ENCODE data around the gene TMEM43.

The TMEM43 gene

DNA sequence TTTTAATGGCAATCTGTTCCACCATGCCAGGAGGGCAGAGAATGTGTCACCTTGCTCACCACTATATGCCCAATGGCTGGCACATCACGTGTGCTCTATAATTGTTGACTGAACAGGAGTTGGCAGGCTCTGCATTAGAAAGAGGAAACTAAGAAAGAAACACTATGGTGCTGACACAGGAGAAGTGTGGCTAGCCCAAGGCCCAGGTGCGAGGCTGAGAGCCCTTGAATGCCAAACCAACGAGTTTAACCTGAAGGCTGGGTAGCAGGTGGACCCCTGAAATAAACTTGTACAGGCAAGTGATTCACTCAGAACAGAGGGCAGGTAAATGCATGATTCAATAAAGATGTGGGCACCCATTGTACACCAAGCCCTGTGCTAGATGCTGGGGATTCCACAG, 2.6 kb upstream of the TMEM43 start:
- no peak for ATAC-seq

DNA sequence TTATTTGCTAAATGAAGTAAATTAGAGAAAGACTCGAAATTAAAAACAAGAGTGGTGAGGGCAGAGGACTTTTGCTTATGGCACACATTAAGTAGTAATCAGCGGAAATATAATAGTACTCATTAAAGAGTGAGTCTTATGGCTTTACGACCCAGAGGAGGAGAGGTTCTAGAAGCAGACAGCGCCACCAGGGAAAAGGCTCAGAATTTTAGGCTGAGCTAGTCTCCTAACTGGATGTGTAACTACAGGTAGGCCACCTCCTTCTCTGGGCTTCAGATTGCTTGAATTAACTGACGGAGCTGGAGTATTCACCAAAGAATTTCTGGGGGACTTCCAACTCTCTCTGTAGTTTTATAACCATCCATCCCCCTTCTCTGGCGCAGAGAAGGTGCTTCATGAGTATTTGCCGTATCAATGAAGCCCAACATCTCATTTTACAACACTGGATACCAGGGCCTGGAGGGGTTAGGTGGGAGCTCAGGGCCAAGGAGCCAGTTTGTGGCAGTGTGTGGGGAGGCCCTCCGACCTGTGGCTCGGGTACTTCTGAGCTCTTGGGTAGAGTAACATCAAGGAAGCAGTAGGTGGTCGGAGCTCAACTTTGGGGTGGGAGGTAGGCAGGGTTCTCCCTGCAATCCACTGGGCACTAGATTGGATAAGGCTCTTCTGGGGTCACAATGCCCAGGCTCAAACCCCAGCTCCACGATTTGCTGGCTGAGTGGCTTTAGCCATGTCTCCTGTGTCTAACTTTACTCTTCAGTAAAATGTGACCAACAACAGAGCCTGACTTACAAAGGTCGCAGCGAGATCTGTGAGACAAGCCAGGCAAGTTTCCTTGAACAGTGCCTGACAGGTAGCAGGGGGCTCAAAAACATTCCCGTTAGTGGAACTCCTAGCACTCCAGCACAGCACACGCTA, 1.3 kb upstream of the TMEM43 start:
- ATAC-seq = no peak

DNA sequence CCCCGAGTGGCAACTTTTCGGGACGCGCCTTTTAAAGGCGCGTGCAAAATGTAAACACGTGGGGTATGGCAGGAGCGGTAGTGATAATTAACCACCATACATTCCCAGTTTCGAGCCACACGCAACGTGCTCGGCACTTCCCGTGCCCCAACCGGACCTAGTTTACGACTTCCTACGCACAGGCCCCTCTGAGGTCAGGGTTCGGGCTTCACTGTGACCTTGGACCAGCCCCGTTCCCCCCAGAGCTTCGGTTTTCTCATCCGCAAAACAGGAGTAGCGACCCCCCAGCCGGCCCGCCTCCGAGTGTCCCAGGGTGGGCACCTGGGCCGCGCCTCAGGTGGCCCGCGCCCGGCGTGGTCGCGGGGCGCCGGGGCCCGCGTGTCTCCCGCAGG, 633 bp upstream of the TMEM43 start:
- peak; percentile 30 to 33 for ATAC-seq

DNA sequence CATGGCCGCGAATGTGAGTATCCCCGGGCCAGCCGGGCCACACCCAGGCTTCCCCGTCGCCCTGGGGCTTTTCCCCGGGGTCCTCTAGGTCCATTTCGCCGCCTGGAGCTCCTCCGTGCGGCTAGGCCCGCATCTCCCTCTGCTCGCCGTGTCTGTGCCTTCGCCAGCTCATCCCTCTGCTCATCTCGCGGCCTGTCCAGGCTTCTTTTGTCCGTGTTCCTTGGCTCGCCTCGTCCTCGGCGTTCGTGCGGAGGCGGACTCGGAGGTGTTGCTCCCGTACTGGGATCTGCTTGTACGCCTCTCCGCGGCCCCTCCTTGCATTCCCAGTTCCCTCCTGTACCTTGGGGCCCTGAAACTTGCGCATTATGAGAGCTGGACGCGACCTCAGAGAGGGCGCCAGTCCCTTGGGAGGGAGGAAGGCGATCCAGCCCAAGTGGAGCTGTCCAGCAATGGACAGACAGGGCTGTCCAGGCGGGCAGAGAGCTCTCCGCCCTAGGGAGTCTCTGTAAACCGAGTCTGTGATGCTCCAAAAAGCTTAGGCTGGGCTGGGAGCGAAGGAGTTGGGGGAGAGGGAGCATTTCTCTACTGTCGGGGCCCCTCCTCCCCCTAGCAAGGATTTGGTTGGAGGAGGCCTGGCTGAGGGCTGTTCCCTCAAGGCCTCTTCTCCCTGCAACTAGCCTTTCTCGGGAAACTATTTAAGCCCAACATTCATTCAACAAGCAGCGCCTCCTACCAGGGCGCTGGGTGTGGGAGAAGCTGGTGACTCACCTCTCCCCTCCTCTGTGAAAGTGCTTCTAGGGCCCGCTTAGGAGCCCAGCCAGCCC, 553 bp downstream of the TMEM43 start:
- ATAC-seq = peak; percentile 39 to 50

DNA sequence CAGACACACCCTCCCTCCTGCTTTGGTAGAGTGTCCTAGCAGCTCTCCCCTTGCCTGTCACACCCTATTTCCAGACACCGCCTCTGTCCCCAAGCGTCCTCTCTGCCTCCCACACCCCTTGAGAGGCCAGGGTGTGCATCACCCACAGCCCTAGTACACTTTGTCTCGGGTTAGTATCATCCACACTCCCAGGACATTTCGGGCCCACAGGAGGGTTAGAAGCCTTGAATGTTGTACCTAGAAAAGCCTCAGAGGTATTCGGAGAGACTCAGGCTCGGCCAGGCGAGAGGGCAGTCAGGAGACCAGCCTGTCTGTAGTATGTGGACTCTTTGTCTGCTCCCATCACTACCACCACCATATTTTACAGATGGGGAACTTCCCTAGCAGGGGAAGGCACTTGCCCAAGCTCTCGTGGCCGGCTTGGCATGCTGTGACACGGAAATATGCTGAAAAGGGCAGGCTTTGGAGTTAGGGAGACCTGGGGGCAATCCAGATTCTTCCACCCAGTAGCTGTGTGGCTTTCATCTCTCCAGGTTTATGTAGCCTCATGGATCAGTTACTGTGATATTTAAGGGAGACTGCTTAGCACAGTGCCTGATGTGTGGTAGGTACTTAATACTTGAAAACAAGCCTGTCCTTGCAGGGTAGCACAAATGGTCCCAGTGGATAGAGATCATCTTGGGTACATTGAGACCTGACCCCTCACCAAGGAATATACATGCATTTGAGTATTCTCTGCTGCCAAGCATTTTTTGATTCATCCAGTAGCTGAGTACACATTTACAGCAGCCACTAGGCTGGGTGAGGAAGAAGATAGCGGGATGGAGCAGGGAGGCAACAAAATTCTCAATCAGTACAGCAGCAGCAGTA, 1.4 kb downstream of the TMEM43 start:
- ATAC-seq = no peak

DNA sequence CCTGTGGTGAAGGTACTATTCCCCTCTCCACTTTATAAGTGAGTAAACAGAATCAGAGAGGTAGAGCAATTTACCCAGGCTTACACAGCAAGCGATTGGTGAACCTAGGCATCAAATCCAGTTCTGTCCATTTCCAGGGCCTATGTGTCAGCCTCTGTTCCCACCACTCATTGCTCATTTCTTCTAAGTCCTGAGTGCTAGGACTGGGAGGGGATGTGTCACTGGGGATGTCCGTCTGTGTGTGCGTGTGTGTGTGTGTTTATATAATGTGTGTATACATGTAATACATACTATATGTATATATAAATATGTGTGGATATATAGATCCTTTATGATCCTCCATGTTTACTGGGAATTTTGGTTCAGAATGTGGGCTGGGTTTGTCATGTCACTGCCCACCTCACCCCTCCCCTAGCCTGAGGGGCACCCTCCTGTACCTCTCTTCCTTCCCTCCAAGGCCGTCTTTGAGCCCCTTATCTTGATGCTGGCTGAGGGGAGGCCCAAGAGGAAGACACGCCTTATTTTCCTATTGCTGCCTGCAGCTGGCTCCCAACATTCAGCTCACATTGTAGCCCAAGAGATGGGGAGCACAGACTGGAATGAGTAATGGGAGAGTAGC, 2.1 kb downstream of the TMEM43 start:
- ATAC-seq = no peak

DNA sequence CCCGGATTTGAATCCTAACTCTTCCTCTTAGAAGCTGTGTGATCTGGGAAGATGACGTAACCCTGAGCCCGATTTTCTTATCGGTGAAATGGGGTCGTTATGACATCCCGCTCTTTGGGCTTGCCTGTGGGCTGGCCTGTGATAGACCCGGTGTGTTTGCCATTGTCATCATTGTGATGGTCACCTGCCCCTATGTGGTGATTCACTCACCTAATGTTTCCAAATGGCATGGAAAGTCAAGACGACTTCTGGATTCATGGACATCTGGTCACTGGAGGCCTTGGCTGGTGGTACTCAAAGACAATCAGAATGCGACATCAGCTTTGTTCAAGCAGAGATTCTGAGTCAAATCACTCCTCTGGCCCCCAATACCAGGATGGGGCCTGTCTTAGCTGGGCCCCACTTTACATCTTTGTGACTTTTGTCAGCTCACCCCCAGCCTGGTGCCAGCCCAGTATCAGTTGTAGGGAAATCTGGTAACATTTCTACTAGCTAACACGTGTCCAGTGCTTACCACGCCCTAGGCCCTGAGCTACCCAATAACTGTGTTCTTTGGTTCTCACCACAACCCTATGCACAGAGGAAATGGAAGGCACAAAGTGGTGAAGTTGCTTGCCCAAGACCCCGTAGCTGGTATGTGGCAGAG, 2.8 kb downstream of the TMEM43 start:
- no peak for ATAC-seq

DNA sequence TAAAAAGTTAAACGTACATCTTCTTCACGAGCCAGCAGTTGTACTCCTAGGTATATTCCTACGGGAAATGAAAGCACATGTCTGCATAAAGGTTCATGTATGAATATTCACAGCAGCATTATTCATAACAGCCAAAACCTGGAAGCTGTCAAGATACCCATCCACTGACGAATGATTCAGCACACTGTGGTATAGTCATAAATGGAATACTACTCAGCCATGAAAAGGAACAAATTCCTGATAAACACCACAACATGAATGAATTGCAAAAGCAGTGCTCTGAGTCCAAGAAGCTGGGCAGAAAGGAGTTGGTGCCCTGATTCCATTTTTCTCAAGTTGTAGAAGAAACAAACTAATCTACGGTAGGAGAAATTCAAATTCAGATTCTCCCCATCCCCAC, 3.9 kb downstream of the TMEM43 start:
- ATAC-seq = no peak

DNA sequence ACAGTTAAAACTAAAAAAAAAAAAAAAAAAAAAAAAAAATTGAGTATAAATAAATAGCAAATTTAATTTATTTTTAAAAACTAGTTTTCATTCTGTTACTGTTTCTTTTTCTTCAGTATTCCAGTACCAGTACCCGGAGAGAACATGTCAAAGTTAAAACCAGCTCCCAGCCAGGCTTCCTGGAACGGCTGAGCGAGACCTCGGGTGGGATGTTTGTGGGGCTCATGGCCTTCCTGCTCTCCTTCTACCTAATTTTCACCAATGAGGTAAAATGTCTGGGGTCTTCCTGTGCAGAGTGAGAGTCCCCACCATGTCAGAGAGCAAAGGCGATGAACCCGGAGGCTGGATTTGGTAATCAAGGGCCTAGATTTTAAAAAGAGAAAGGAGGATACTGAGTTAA, 4.4 kb downstream of the TMEM43 start:
- no peak for ATAC-seq

DNA sequence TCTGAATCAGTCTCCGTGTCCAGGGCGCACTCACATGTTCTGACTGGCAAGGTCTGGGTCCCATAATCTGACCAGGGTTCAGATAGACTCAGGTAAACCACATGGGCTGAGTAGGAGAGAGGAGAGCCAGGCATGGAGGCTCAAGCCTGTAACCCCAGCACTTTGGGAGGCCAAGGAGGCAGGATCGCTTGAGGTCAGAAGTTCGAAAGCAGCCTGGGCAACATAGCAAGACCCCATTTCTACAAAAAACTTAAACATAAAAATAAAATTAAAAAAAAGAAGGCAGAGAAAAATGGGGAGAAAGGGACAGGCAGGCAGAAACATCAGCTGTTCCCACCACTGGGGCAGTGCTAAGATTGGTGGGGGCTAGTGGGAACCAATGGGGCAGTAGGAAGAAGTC, 5.4 kb downstream of the TMEM43 start:
- ATAC-seq = no peak

DNA sequence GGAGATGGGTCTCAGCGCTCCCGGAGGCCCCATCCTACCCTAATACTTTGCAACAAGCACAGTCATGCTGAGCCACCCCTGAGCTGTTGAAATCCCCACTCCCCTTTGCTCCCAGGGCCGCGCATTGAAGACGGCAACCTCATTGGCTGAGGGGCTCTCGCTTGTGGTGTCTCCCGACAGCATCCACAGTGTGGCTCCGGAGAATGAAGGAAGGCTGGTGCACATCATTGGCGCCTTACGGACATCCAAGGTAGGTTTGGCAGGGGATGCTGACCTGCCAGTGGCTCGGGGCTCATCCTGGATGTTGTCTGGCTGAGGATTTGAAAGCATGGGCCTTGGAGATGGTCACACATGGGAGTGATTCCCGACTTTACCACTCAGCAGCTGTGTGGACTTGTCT, 5.9 kb downstream of the TMEM43 start:
- no peak for ATAC-seq

DNA sequence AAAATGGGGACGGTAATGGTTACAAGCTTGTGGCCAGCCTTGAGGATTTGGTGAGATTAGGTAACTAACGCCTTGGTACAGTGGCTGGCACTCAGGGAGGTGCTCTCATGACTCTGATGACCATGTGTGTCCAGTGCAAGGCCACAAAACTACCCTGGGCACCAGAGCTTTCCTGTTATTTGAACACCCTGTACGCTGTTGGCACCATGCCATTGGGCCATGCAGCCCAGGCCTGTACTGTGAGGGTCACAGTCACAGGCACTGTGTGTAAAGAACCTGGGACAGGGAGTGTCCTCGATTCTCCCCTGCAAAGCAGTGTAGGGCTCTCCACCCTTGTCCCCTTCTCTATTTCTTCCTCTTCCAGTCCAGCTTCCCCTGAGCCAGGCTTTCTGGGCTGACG, 6.3 kb downstream of the TMEM43 start:
- ATAC-seq = no peak

DNA sequence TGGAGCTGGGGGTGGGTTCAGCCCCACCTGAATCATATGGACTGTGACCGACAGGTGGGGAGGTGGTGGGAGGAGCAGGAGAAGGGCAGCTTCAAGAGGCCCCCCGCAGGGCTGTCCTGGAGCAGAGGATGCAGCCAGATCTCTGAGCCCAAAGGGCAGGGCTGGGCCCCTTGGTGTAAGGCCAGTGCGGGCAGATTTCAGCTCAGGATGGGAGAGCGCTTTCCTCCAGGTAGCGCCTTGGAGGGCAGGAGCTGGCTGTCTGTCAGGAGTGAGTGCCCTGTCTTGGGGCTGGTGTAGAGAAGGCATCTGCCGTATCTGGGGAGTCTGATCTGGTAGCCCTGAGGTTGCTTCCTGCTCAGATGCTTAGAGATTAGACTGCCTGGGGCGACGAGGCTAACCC, 7.3 kb downstream of the TMEM43 start:
- ATAC-seq = no peak

DNA sequence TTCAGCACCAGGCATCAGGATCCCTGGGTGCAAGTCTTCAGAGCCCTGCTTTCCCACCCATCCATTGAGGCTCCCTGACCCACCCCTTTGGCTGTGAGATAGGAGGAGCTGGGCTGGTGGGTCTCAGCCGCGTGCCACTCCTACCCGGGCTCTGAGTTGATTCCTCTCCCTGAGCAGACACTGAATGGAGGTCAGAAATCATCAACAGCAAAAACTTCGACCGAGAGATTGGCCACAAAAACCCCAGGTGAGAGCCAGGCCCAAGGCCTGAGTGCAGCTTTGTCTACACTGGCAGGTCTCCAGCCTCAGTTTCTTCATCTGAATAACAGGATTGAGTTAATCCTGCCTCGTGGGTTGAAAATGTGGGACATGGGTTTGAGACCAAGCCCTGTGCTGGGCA, 7.8 kb downstream of the TMEM43 start:
- ATAC-seq = no peak

DNA sequence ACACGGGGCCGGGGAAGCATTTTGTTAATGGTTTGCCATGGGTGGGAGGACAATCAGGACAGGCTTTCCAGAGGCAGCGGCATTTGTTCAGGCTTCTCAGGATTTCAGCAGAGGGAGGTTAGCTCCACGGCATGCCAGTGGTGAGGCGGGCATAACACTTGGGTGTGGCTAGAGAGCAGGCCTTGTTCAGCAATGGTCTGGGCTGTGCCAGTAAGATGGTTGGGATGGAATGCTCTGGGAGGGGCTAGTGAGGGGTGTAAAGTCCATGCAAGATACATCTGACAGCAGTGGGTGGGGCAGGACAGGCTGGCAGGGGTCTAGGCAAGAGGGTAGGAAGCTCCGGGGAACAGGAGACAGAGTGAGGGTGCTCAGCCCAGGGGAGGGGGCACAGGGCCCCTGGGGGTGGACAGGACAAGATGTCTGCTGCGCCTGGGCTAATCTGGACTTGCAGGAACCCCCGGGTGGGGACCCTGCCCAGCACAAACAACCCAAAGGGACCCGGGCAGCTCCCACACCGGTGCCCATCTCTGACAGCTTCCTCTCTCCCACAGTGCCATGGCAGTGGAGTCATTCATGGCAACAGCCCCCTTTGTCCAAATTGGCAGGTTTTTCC, 8.4 kb downstream of the TMEM43 start:
- no peak for ATAC-seq

DNA sequence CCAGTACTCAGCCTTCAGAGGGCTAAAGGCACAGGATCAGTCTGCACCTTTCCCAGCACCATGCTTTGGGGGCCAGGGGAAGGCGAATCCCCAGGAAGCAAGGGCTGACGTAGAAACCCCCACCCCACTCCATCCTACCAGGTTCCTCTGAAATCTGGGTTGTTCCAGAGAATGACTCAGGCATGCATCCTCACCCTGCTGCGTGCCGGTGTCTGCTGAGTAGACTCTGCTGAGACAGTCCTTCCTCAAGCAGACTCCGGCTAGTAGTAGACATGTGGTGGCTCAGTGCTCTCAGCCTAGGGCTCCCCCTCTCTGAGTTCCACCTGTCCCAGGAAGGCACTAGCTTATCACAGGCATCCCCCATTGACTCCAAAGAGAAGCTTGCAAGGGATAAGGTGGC, 9.0 kb downstream of the TMEM43 start:
- no peak for ATAC-seq

DNA sequence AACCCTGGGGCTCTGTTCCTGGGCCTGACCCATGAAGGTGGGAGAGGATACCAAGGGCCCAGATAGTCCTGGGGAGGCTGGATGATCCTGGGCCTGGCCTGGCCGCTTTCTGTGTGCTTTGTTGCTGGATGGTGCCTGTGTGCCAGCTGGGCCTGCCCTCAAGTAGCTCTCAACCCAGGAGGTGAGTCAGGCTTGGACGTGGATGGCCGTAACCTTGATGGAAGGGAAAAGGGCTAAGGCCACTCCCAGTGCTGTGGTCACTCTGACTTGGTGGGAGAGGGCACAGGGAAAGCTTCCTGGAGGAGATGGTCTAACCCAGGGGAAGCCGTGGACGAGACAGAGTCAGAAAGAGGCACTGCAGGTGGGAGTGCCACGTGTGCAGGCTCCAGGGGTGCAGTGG, 9.4 kb downstream of the TMEM43 start:
- no peak for ATAC-seq

DNA sequence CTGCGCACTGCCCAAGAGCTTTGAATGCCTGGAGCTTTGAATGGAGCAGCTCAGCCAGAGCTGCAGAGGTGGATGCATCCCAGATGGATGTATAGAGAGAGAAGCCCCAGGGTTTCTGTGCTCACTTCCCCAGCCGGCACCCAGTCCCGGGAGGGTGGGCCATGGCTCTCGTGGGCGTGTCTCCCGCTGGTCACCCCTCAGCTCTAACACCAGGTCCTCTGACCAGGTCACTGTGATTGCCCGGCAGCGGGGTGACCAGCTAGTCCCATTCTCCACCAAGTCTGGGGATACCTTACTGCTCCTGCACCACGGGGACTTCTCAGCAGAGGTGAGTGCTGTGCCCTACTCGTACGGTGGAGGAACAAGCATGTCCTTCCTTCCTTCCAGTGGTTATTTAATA, 10.7 kb downstream of the TMEM43 start:
- no peak for ATAC-seq

DNA sequence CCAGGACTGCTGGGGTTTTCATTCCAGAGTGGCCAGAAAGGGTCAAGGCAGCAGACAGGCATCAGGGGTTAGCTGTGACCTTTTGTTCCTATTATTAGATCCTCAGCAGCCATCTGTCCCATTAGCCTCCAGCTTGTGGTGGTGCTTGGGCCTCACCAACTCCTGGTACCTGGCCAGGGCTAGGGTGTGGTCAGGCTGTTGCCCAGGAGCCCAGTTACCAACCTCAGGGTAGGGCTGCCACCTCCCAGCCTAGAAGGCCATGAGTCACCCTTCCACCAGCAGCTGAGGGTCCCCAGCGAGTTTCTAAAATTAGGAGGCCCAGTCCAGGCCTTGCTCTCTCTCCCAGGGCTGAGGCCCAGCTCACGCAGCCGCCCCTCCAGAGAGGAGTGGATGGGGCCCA, 12.2 kb downstream of the TMEM43 start:
- ATAC-seq = no peak

DNA sequence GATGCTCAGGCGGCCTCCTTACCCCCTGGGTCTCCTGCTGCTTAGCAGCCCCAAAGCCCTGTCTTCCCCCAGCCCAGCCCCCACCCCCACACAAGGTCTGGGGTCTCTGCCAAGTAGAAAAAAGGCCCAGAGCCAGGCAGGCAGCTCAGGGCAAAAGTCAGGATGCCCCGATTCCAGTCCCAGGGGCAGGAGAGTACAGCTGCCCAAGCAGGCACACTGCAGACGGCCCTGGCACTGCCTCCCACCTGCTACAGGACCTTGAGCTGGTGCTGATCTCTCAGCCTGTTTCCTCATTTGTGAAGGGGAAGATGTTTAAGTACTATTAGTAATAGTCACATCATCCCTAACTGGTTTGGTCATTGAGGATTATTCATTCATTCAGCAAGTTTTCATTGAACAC, 12.6 kb downstream of the TMEM43 start:
- no peak for ATAC-seq

DNA sequence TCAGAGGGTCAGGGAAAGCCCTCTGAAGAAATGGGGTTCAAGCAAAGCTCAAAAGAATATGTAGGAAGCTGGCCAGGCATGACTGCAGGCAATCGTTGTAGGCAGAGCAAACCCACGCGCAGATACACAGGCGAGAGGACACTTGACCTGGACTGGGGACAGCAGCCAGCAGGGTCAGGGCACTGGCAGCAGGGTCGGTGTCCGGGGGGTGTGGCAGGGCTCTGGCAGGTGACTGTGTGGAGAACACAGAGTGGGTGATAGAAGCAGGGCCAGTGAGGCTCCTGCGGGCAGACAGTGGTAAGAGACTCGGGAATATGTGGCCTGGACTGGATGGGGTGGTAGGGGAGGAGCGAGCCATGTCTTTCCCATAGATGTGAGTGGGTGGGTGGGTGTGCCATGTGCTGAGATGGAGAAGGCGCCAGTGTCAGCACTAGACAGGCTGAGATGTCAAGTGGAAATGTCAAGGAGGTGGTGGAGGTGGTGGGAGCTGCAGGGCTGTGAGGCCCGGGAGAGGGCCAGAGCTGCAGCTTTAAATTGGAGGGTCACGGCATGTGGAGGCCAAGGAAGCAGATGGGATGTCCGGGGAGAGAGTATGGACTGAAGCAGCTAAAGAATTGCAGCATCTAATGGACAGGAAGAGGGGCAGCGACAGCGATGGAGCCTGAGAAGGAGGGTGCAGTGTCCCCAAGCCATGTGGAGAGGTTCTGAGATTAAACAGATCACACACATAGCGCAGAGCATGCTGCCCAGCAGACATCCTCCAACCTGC, 13.4 kb downstream of the TMEM43 start:
- ATAC-seq = no peak

Data from activated CD4-positive, CD25-positive, alpha-beta regulatory T cell treated with anti-CD3 and anti-CD28 coated beads, Interleukin-2, amount 50 U/mL, for 24 hours (primary cell).